AG04450 (cell line): ENCODE measurements around the gene PPIE. TPM values are rescaled to one million over a fixed set of nuclear protein-coding genes. Genes with fewer than 3 reads are reported as not detected.
"Not testable (repeated sequence)": the region's sequence is repeated elsewhere in the genome, so short reads cannot be mapped to it uniquely, and the experiment has no call there.

Experiments used
- CTCF ChIA-PET: fragments of 300-600, 350-600 bp; formaldehyde crosslinking; extraction: SDS; loops from one replicate; lab custom pipeline; 2022; ENCODE audit warnings: antibody characterized with exemption, inconsistent platforms; lab: Charles Lee
- POLR2A ChIA-PET: fragments of 350-600 bp; formaldehyde crosslinking; extraction: SDS; loops from one replicate; lab custom pipeline; 2021; ENCODE audit warnings: antibody characterized with exemption, inconsistent platforms; lab: Yijun Ruan, JAX
- DNase-seq: peaks from one replicate; pipeline ENCODE4 v3.0.0-alpha.2; 2011; ENCODE audit warnings: low read depth, low spot score
- H3K27ac ChIP-seq: one replicate; pipeline ENCODE4 v1.5.1; 2012; ENCODE audit warnings: low read depth, low read length, control low read depth
- H3K27me3 ChIP-seq: one replicate; pipeline ENCODE4 v1.6.0; 2012; ENCODE audit warnings: low read length; ENCODE audit not compliant: control insufficient read depth, insufficient read depth
- H3K4me3 ChIP-seq: 2 replicates; pipeline ENCODE4 v1.5.1; 2011; ENCODE audit warnings: mild to moderate bottlenecking, low read depth, low read length, control low read depth
- H3K9me3 ChIP-seq: 2 replicates; pipeline ENCODE4 v1.5.1; 2012; ENCODE audit warnings: low read length; ENCODE audit not compliant: control insufficient read depth, insufficient read depth
- CTCF ChIP-seq: IDR thresholded peaks from 2 replicates; pipeline ENCODE4 v1.5.1; 2011; ENCODE audit warnings: low read depth, low read length, control low read depth, inconsistent platforms
- polyA plus RNA-seq: library from polyadenylated mRNA; depleted of rRNA; stranded (reverse); fragments of >200 nt; gene quantifications from 2 replicates; pipeline ENCODE4 v1.2.3, GENCODE V29; 2011

Gene PPIE
- polyA plus RNA-seq, 1 experiment = 72.5 TPM

GRCh38 chr1:39760074-39761008 lies 21.7 kb downstream of the PPIE start:
- POLR2A ChIA-PET = no interaction called here
- no peak overlapping the region for H3K27ac ChIP-seq
- no peak for TF ChIP-seq CTCF
- H3K9me3 ChIP-seq = no peaks in the 10 kb centered on the region
- H3K27me3 ChIP-seq = no peaks in the 10 kb centered on the region
- no peak overlapping the region for H3K4me3 ChIP-seq
- no peak for DNase-seq
- CTCF ChIA-PET = no interaction called here

- Histone ChIP-seq H3K9me3 (no peaks in the 10 kb centered on the region), H3K27ac (no peak overlapping the region), H3K4me3 (no peak overlapping the region), H3K27me3 (no peaks in the 10 kb centered on the region)
- ChIA-PET POLR2A (no interaction called here), CTCF (no interaction called here)
- no peak for DNase-seq
- no peak for TF ChIP-seq CTCF
Observed at GRCh38 chr1:39761016-39761415, 22.3 kb downstream of the PPIE start.

GRCh38 chr1:39761557-39762260 lies 23.0 kb downstream of the PPIE start:
- no peak for DNase-seq
- Histone ChIP-seq H3K27ac (no peak overlapping the region), H3K4me3 (no peak overlapping the region), H3K9me3 (no peaks in the 10 kb centered on the region), H3K27me3 (no peaks in the 10 kb centered on the region)
- TF ChIP-seq CTCF = no peak
- ChIA-PET POLR2A (interaction anchor here (0.5 kb wide), 1 partner anchor 37 kb away, joined by 5 read pairs; no protein-coding TSS in a partner anchor), CTCF (no interaction called here)

- DNase-seq = no peak
- no peak overlapping the region for H3K27ac ChIP-seq
- no peaks in the 10 kb centered on the region for H3K9me3 ChIP-seq
- no peak overlapping the region for H3K4me3 ChIP-seq
- no peaks in the 10 kb centered on the region for H3K27me3 ChIP-seq
- ChIA-PET CTCF (no interaction called here), POLR2A (no interaction called here)
- no peak for TF ChIP-seq CTCF
Observed at GRCh38 chr1:39762550-39763540, 24.2 kb downstream of the PPIE start.

- H3K4me3 ChIP-seq, H3K27me3 ChIP-seq, DNase-seq, POLR2A ChIA-PET, CTCF ChIA-PET, H3K27ac ChIP-seq, H3K9me3 ChIP-seq: not testable (repeated sequence)
Observed at GRCh38 chr1:39763619-39764374, 25.1 kb downstream of the PPIE start.

- H3K27me3 ChIP-seq, POLR2A ChIA-PET, H3K9me3 ChIP-seq, DNase-seq, H3K27ac ChIP-seq, CTCF ChIA-PET, H3K4me3 ChIP-seq: not testable (repeated sequence)
Observed at GRCh38 chr1:39764512-39764911, 25.8 kb downstream of the PPIE start.

GRCh38 chr1:39766466-39766865 lies 27.8 kb downstream of the PPIE start:
- DNase-seq, POLR2A ChIA-PET, H3K9me3 ChIP-seq, H3K27ac ChIP-seq, H3K27me3 ChIP-seq, H3K4me3 ChIP-seq, CTCF ChIA-PET: not testable (repeated sequence)
